GM19468 (cell line): ENCODE measurements around the gene GLMP.

ENCODE experiments used
- ATAC-seq: cut with Tn5 transposase; IDR thresholded peaks from one replicate; pipeline ENCODE4 v1.9.1; 2021; ENCODE audit warnings: mild to moderate bottlenecking, moderate library complexity, moderate number of reproducible peaks; ENCODE audit not compliant: unreplicated experiment; ENCODE audit errors: extremely low read depth

Gene GLMP

GRCh38 chr1:156253634-156254033 lies 41.8 kb downstream of the GLMP start:
- no peak for ATAC-seq

GRCh38 chr1:156251527-156251926 lies 44.0 kb downstream of the GLMP start:
- ATAC-seq: no peak

GRCh38 chr1:156249593-156249992 lies 45.9 kb downstream of the GLMP start:
- no peak for ATAC-seq

- ATAC-seq: no peak
Observed at GRCh38 chr1:156248323-156248683, 47.2 kb downstream of the GLMP start.

- ATAC-seq: no peak
Observed at GRCh38 chr1:156247460-156248322, 47.8 kb downstream of the GLMP start, which contains the start of gene PAQR6. Gene PAQR6, minus strand, starts transcription at chr1:156248056. Its CDS starts 1,325 bp downstream, at chr1:156246731.

GRCh38 chr1:156246781-156247459 lies 48.6 kb downstream of the GLMP start:
- no peak for ATAC-seq

- ATAC-seq: no peak
Observed at GRCh38 chr1:156246241-156246780, 49.2 kb downstream of the GLMP start.

- ATAC-seq: no peak
Observed at GRCh38 chr1:156245451-156246232, 49.8 kb downstream of the GLMP start.

GRCh38 chr1:156244712-156245111 lies 50.8 kb downstream of the GLMP start:
- no peak for ATAC-seq

- no peak for ATAC-seq
Observed at GRCh38 chr1:156244126-156244525, 51.4 kb downstream of the GLMP start.

- no peak for ATAC-seq
Observed at GRCh38 chr1:156242738-156243137, 52.7 kb downstream of the GLMP start.
